Neural cell (in vitro differentiated cells): ENCODE results near the gene ACP1. TPM values are rescaled to one million over a fixed set of nuclear protein-coding genes. Genes with fewer than 3 reads are reported as not detected.

Experiments used
- H2AFZ ChIP-seq: fragments of 200-600, 300-800 bp; sonication (generic), shearing (Covaris generic); 2 replicates; pipeline ENCODE4 v1.6.0; 2014; ENCODE audit warnings: low read depth, mild to moderate bottlenecking, antibody characterized with exemption, low read length, moderate library complexity
- H3F3A ChIP-seq: fragments of 200-600 bp; shearing (Covaris generic); 2 replicates; pipeline ENCODE4 v1.6.1; 2016; ENCODE audit warnings: mild to moderate bottlenecking, moderate library complexity, mixed read lengths, antibody characterized with exemption, low read length; ENCODE audit not compliant: insufficient read depth, poor library complexity, severe bottlenecking
- H3K27ac ChIP-seq: fragments of 200-600, 300-800 bp; sonication (generic), shearing (Covaris generic); 2 replicates; pipeline ENCODE4 v1.5.1; 2014; ENCODE audit warnings: mild to moderate bottlenecking, low read length, moderate library complexity
- H3K27me3 ChIP-seq: fragments of 300-800, 200-600 bp; sonication (generic), shearing (Covaris generic); 2 replicates; pipeline ENCODE4 v1.6.0; 2014; ENCODE audit warnings: mild to moderate bottlenecking, low read depth, low read length, moderate library complexity; ENCODE audit not compliant: insufficient read depth
- H3K36me3 ChIP-seq: fragments of 300-800, 200-600 bp; sonication (generic), shearing (Covaris generic); 2 replicates; pipeline ENCODE4 v1.5.1; 2014; ENCODE audit warnings: mild to moderate bottlenecking, antibody characterized with exemption, low read length, moderate library complexity; ENCODE audit not compliant: insufficient read depth
- H3K4me2 ChIP-seq: fragments of 300-800, 200-600 bp; sonication (generic), shearing (Covaris generic); 2 replicates; pipeline ENCODE4 v1.6.0; 2014; ENCODE audit warnings: mild to moderate bottlenecking, low read length
- H3K4me3 ChIP-seq: fragments of 300-800, 200-600 bp; sonication (generic), shearing (Covaris generic); 2 replicates; pipeline ENCODE4 v1.5.1; 2014; ENCODE audit warnings: mild to moderate bottlenecking, low read length, moderate library complexity
- H3K79me2 ChIP-seq: fragments of 200-600 bp; shearing (Covaris generic); replicated peaks from 2 replicates; pipeline ENCODE4 v1.6.0; 2014; ENCODE audit warnings: mild to moderate bottlenecking, low read length, moderate library complexity; ENCODE audit not compliant: insufficient read depth
- H3K9ac ChIP-seq: fragments of 300-800, 200-600 bp; sonication (generic), shearing (Covaris generic); 2 replicates; pipeline ENCODE4 v1.6.1; 2016; ENCODE audit warnings: mild to moderate bottlenecking, low read length, mixed read lengths
- H3K9me2 ChIP-seq: fragments of 200-600 bp; shearing (Covaris generic); 2 replicates; pipeline ENCODE4 v1.6.1; 2016; ENCODE audit warnings: mild to moderate bottlenecking, low read length, mixed read lengths; ENCODE audit not compliant: insufficient read depth
- H3K9me3 ChIP-seq: fragments of 200-600, 300-800 bp; sonication (generic), shearing (Covaris generic); 2 replicates; pipeline ENCODE4 v1.6.1; 2016; ENCODE audit warnings: mild to moderate bottlenecking, mixed run types, low read length, moderate library complexity, mixed read lengths
- H4K20me1 ChIP-seq: fragments of 200-600 bp; shearing (Covaris generic); 2 replicates; pipeline ENCODE4 v1.6.1; 2016; ENCODE audit warnings: mild to moderate bottlenecking, mixed run types; ENCODE audit not compliant: insufficient read depth
- CTCF ChIP-seq: fragments of 450-650 bp; IDR thresholded peaks from 2 replicates; pipeline ENCODE4 v1.5.1; 2014; ENCODE audit warnings: antibody characterized with exemption, mild to moderate bottlenecking, moderate library complexity; ENCODE audit not compliant: poor library complexity, severe bottlenecking
- EP300 ChIP-seq: fragments of 450-650 bp; conservative IDR thresholded peaks from 2 replicates; pipeline ENCODE4 v1.6.1; 2014; ENCODE audit warnings: antibody characterized with exemption, mild to moderate bottlenecking, moderate library complexity; ENCODE audit not compliant: poor library complexity, severe bottlenecking
- EZH2 ChIP-seq: fragments of 200-600, 300-800 bp; shearing (Covaris generic), sonication (generic); IDR thresholded peaks from 2 replicates; pipeline ENCODE4 v1.6.1; 2014; ENCODE audit warnings: antibody characterized with exemption, low read length, borderline replicate concordance, mild to moderate bottlenecking; ENCODE audit not compliant: insufficient read depth, poor library complexity, severe bottlenecking
- MXI1 ChIP-seq: fragments of 450-650 bp; conservative IDR thresholded peaks from 2 replicates; pipeline ENCODE4 v1.6.1; 2014; ENCODE audit warnings: antibody characterized with exemption, mild to moderate bottlenecking; ENCODE audit not compliant: poor library complexity, severe bottlenecking
- POLR2AphosphoS5 ChIP-seq: IDR thresholded peaks from 2 replicates; pipeline ENCODE4 v1.6.1; 2012
- RAD21 ChIP-seq: fragments of 450-650 bp; conservative IDR thresholded peaks from 2 replicates; pipeline ENCODE4 v1.6.1; 2014; ENCODE audit warnings: antibody characterized with exemption, mild to moderate bottlenecking, moderate library complexity
- REST ChIP-seq: IDR thresholded peaks from 2 replicates; pipeline ENCODE4 v1.6.1; 2012; ENCODE audit warnings: borderline replicate concordance
- SMC3 ChIP-seq: fragments of 450-650 bp; conservative IDR thresholded peaks from 2 replicates; pipeline ENCODE4 v1.6.1; 2014; ENCODE audit warnings: antibody characterized with exemption, mild to moderate bottlenecking, moderate library complexity; ENCODE audit not compliant: poor library complexity
- TAF1 ChIP-seq: IDR thresholded peaks from 2 replicates; pipeline ENCODE4 v1.6.1; 2012; ENCODE audit warnings: low read depth
- polyA plus RNA-seq: library from polyadenylated mRNA; depleted of rRNA; stranded (reverse); fragments of >200 nt; gene quantifications from 2 replicates; pipeline ENCODE4 v1.2.3, GENCODE V29; 2014

Gene ACP1
- polyA plus RNA-seq, 1 donor from 2014 or later = 263 TPM

- H3K27ac ChIP-seq = no peak overlapping the region
- no peaks in the 10 kb centered on the region for H4K20me1 ChIP-seq
- H3K9ac ChIP-seq = no peak overlapping the region
- no peaks in the 10 kb centered on the region for H3K9me3 ChIP-seq
- H3K79me2 ChIP-seq = no peaks in the 10 kb centered on the region
- no peaks in the 10 kb centered on the region for H3F3A ChIP-seq
- no peak overlapping the region for H3K4me2 ChIP-seq
- no peak for TF ChIP-seq EP300
- TF ChIP-seq SMC3 = no peak
- TF ChIP-seq MXI1 = no peak
- no peak for TF ChIP-seq CTCF
- TF ChIP-seq POLR2AphosphoS5 = no peak
- TF ChIP-seq EZH2 = no peak
- no peak for TF ChIP-seq TAF1
- no peak for TF ChIP-seq REST
- TF ChIP-seq RAD21 = no peak
- H3K36me3 ChIP-seq = no peaks in the 10 kb centered on the region
- no peaks in the 10 kb centered on the region for H3K9me2 ChIP-seq
- no peaks in the 10 kb centered on the region for H3K27me3 ChIP-seq
- no peak overlapping the region for H3K4me3 ChIP-seq
- no peak overlapping the region for H2AFZ ChIP-seq
These were observed 54.4 kb downstream of the ACP1 start for GRCh38 chr2:319059-319600.

GRCh38 chr2:320561-320960 lies 55.8 kb downstream of the ACP1 start:
- Histone ChIP-seq H3K4me2 (no peak overlapping the region), H3K9me3 (no peaks in the 10 kb centered on the region), H3K79me2 (no peaks in the 10 kb centered on the region), H2AFZ (no peak overlapping the region), H4K20me1 (no peaks in the 10 kb centered on the region), H3F3A (no peaks in the 10 kb centered on the region), H3K27me3 (no peaks in the 10 kb centered on the region), H3K27ac (no peak overlapping the region), H3K9me2 (no peaks in the 10 kb centered on the region), H3K36me3 (no peaks in the 10 kb centered on the region), H3K9ac (no peak overlapping the region), H3K4me3 (no peak overlapping the region)
- TF ChIP-seq EZH2 (no peak), REST (no peak), TAF1 (no peak), POLR2AphosphoS5 (no peak), MXI1 (no peak), SMC3 (no peak), CTCF (no peak), RAD21 (no peak)
